ENCODE results near the gene SEPTIN7. TPM values are rescaled to one million over a fixed set of nuclear protein-coding genes. Genes with fewer than 3 reads are reported as not detected.

SEPTIN7 gene
- total RNA-seq, 1 experiment from 2014 or later, result 292 TPM

GRCh38 chr7:35758421-35758820 is 42.4 kb upstream of the SEPTIN7 start:
- TF ChIP-seq SIN3A (IDR thresholded peaks at IDR 0.05; ENCODE audit: borderline replicate concordance, insufficient read depth, low read depth, low read length) (no peak), CTCF (IDR thresholded peaks at IDR 0.05) (peak; percentile 13; the same call in 1 of the 2 replicates)
- ATAC-seq, result peak; percentile 58; the same call in 1 of the 2 replicates
- Histone ChIP-seq H3K36me3 (ENCODE audit: control insufficient read depth, insufficient read depth, low read length) (no peaks in the 10 kb centered on the region), H3K27ac (ENCODE audit: low read length) (no peak overlapping the region), H3K4me1 (ENCODE audit: control insufficient read depth, insufficient read depth, low read length) (no peaks in the 10 kb centered on the region), H3K27me3 (ENCODE audit: control insufficient read depth, insufficient read depth, low read length) (peaks cover 25% of the 10 kb centered on the region), H3K9me3 (ENCODE audit: control insufficient read depth, insufficient read depth, low read depth, low read length) (no peaks in the 10 kb centered on the region), H3K4me3 (ENCODE audit: low read depth in 2 of 2, low read length in 2 of 2) (no peak overlapping the region)
- ChIA-PET CTCF (no interaction called here), POLR2A (no interaction called here)
- no peak for DNase-seq (ENCODE audit: low read depth, low spot score)
- in situ Hi-C loops (cut with HindIII; ENCODE audit: low pct_unique_long_range_greater_than_20kb, low sequenced_read_pairs) (no loop called here), intact Hi-C loops (cut with micrococcal nuclease; ENCODE audit: unreplicated experiment) (no loop called here)
- BruUV-seq (replicated peaks), result no TSS peak

- no TSS peak for BruUV-seq (replicated peaks)
- intact Hi-C loops (cut with micrococcal nuclease; ENCODE audit: unreplicated experiment), result no loop called here
Observed at GRCh38 chr7:35760143-35760745, 40.6 kb upstream of the SEPTIN7 start.

More at GRCh38 chr7:35760143-35760745, 40.6 kb upstream of the SEPTIN7 start:
- Histone ChIP-seq H3K36me3 (ENCODE audit: control insufficient read depth, insufficient read depth, low read length) (no peaks in the 10 kb centered on the region), H3K27me3 (ENCODE audit: control insufficient read depth, insufficient read depth, low read length) (peaks cover 22% of the 10 kb centered on the region), H3K9me3 (ENCODE audit: control insufficient read depth, insufficient read depth, low read depth, low read length) (no peaks in the 10 kb centered on the region), H3K4me1 (ENCODE audit: control insufficient read depth, insufficient read depth, low read length) (no peaks in the 10 kb centered on the region), H3K27ac (ENCODE audit: low read length) (no peak overlapping the region), H3K4me3 (ENCODE audit: low read depth in 2 of 2, low read length in 2 of 2) (no peak overlapping the region)
- CTCF ChIA-PET, result no interaction called here
- DNase-seq (ENCODE audit: low read depth, low spot score) (no peak), ATAC-seq (no peak)
- in situ Hi-C loops (cut with HindIII; ENCODE audit: low pct_unique_long_range_greater_than_20kb, low sequenced_read_pairs), result no loop called here
- POLR2A ChIA-PET, result no interaction called here
- TF ChIP-seq TCF7L2 (IDR thresholded peaks at IDR 0.05; ENCODE audit: low read depth, low read length) (no peak), CTCF (IDR thresholded peaks at IDR 0.05) (no peak), REST (IDR thresholded peaks at IDR 0.05; ENCODE audit: insufficient read depth in 1 of 2, low read depth in 2 of 2, low read length in 1 of 2) (no peak), POLR2AphosphoS5 (IDR thresholded peaks at IDR 0.05; ENCODE audit: low read depth, low read length) (no peak), SIN3A (IDR thresholded peaks at IDR 0.05; ENCODE audit: borderline replicate concordance, insufficient read depth, low read depth, low read length) (no peak)
